Stimulated activated CD4-positive, alpha-beta T cell treated with anti-CD3 and anti-CD28 coated beads, Interleukin-1b, Interleukin-23, amount 100 ng/mL, for 24 hours (primary cell): ENCODE results near the gene ZFYVE16.
"Not testable (repeated sequence)": the region's sequence is repeated elsewhere in the genome, so short reads cannot be mapped to it uniquely, and the experiment has no call there.

Experiments
- DNase-seq, 4 experiments: peaks; one replicate each; pipeline ENCODE4 v3.0.0-alpha.2; 2020; ENCODE audit warnings: low read depth in 4 of 4, low spot score in 1 of 4

Gene ZFYVE16

GRCh38 chr5:80409367-80409966, 1.6 kb downstream of the ZFYVE16 start:
- DNase-seq: no peak

- DNase-seq: no peak
These were observed 3.8 kb downstream of the ZFYVE16 start for GRCh38 chr5:80411589-80412219.

- no peak for DNase-seq
These were observed 6.2 kb downstream of the ZFYVE16 start for GRCh38 chr5:80414113-80414512.

- no peak for DNase-seq
These were observed 10.1 kb downstream of the ZFYVE16 start for GRCh38 chr5:80417973-80418372.

- not testable (repeated sequence) for DNase-seq
These were observed 16.5 kb downstream of the ZFYVE16 start for GRCh38 chr5:80424365-80424764.

GRCh38 chr5:80435476-80435875, 27.6 kb downstream of the ZFYVE16 start:
- no peak for DNase-seq

GRCh38 chr5:80437326-80437725, 29.5 kb downstream of the ZFYVE16 start:
- no peak for DNase-seq

- DNase-seq: no peak
These were observed 30.9 kb downstream of the ZFYVE16 start for GRCh38 chr5:80438739-80439138.

GRCh38 chr5:80439213-80439612, 31.3 kb downstream of the ZFYVE16 start:
- no peak for DNase-seq

- no peak for DNase-seq
These were observed 34.9 kb downstream of the ZFYVE16 start for GRCh38 chr5:80442742-80443141.

- no peak for DNase-seq
These were observed 45.5 kb downstream of the ZFYVE16 start for GRCh38 chr5:80453366-80453765.

- DNase-seq: no peak
These were observed 55.4 kb downstream of the ZFYVE16 start for GRCh38 chr5:80463269-80463668.

GRCh38 chr5:80466669-80467485, 59.0 kb downstream of the ZFYVE16 start:
- no peak for DNase-seq

GRCh38 chr5:80468131-80468530, 60.3 kb downstream of the ZFYVE16 start:
- DNase-seq: no peak

- DNase-seq: not testable (repeated sequence)
These were observed 62.8 kb downstream of the ZFYVE16 start for GRCh38 chr5:80470631-80471030.

GRCh38 chr5:80474929-80475328, 67.1 kb downstream of the ZFYVE16 start:
- no peak for DNase-seq

- DNase-seq: no peak
These were observed 71.8 kb downstream of the ZFYVE16 start for GRCh38 chr5:80479713-80480112.

- DNase-seq: no peak
These were observed 72.5 kb downstream of the ZFYVE16 start for GRCh38 chr5:80480354-80480753.

GRCh38 chr5:80481019-80481893, 73.4 kb downstream of the ZFYVE16 start:
- DNase-seq: peak in 2 of 4 experiments; percentile 9 to 13

GRCh38 chr5:80482578-80482977, 74.7 kb downstream of the ZFYVE16 start:
- DNase-seq: no peak

GRCh38 chr5:80483636-80484232, 75.9 kb downstream of the ZFYVE16 start:
- no peak for DNase-seq
